PFSK-1 (cell line): Measurements from ENCODE around the gene KIR3DL2.
"Not testable (repeated sequence)": the region's sequence is repeated elsewhere in the genome, so short reads cannot be mapped to it uniquely, and the experiment has no call there.

Experiments
- FOXP2 ChIP-seq: optimal IDR thresholded peaks from 2 replicates; pipeline ENCODE3; 2011; ENCODE audit warnings: borderline replicate concordance, control low read depth, inconsistent platforms; ENCODE audit not compliant: insufficient read depth; ENCODE audit errors: extremely low read length, extremely low read depth
- POLR2AphosphoS5 ChIP-seq: IDR thresholded peaks from 2 replicates; pipeline ENCODE4 v1.6.1; 2012; ENCODE audit warnings: low read depth, mild to moderate bottlenecking, control low read depth, low read length, moderate library complexity
- REST ChIP-seq, 2 experiments: IDR thresholded peaks; 2 replicates each; pipeline versions ENCODE4 v1.6.1 to v1.8.0; 2011 to 2012; ENCODE audit warnings: low read depth in 2 of 2, low read length in 2 of 2, control low read depth in 1 of 2, inconsistent platforms in 1 of 2, mild to moderate bottlenecking in 1 of 2, moderate library complexity in 1 of 2; ENCODE audit not compliant: insufficient read depth in 1 of 2
- SIN3A ChIP-seq: IDR thresholded peaks from 2 replicates; pipeline ENCODE4 v1.6.1; 2012; ENCODE audit warnings: mild to moderate bottlenecking, low read length, moderate library complexity, borderline replicate concordance; ENCODE audit not compliant: insufficient read depth
- TAF1 ChIP-seq: IDR thresholded peaks from 2 replicates; pipeline ENCODE4 v1.6.1; 2012; ENCODE audit warnings: low read length, control low read depth, borderline replicate concordance; ENCODE audit not compliant: insufficient read depth

The KIR3DL2 gene

GRCh38 chr19:54816251-54816650 is 34.0 kb upstream of the KIR3DL2 start, which contains the start of gene KIR3DL1:
KIR3DL1 (plus strand) TSS chr19:54816468.
- not testable (repeated sequence) for TF ChIP-seq FOXP2; REST (IDR thresholded peaks at IDR 0.05; ENCODE audit: insufficient read depth in 1 of 2, low read depth in 2 of 2, low read length in 2 of 2); POLR2AphosphoS5

- TF ChIP-seq POLR2AphosphoS5: no peak
- TF ChIP-seq FOXP2: no peak
- no peak for TF ChIP-seq REST (IDR thresholded peaks at IDR 0.05; ENCODE audit: insufficient read depth in 1 of 2, low read depth in 2 of 2, low read length in 2 of 2)
- TF ChIP-seq SIN3A: no peak
- no peak for TF ChIP-seq TAF1
These were observed 32.3 kb upstream of the KIR3DL2 start for GRCh38 chr19:54817670-54818536.

- TF ChIP-seq TAF1, POLR2AphosphoS5, FOXP2: not testable (repeated sequence)
These were observed 17.7 kb upstream of the KIR3DL2 start, which contains the start of gene KIR2DS4 for GRCh38 chr19:54832496-54832895. KIR2DS4 (plus strand) TSS chr19:54832676.

- TF ChIP-seq SIN3A: no peak
- TF ChIP-seq REST (IDR thresholded peaks at IDR 0.05; ENCODE audit: insufficient read depth in 1 of 2, low read depth in 2 of 2, low read length in 2 of 2): no peak
- no peak for TF ChIP-seq TAF1
These were observed 687 bp downstream of the KIR3DL2 start for GRCh38 chr19:54850930-54851329.

- TF ChIP-seq REST (IDR thresholded peaks at IDR 0.05; ENCODE audit: insufficient read depth in 1 of 2, low read depth in 2 of 2, low read length in 2 of 2) (no peak), FOXP2 (no peak), POLR2AphosphoS5 (no peak), TAF1 (no peak), SIN3A (no peak)
These were observed 1.1 kb downstream of the KIR3DL2 start for GRCh38 chr19:54851353-54851752.
